Kidney (tissue), 14 donors: ENCODE data around the gene CCDC142. TPM values are rescaled to one million over a fixed set of nuclear protein-coding genes. Genes with fewer than 3 reads are reported as not detected.

Experiments used
- DNase-seq, 5 donors: peaks; one replicate each; pipeline ENCODE4 v3.0.0-alpha.2; 2013 to 2020
- FAIRE-seq: peaks from 2 replicates; lab custom pipeline; 2012; peaks lifted over from hg19 to GRCh38; lab: Jason Lieb, UNC
- H3K27ac ChIP-seq, 2 donors: one replicate each; pipeline ENCODE4 v1.7.0; 2013; ENCODE audit warnings: low read depth in 2 of 2, low read length in 2 of 2, inconsistent platforms in 1 of 2
- H3K27me3 ChIP-seq: one replicate; pipeline ENCODE4 v1.7.1; 2013; ENCODE audit warnings: low read length, inconsistent platforms; ENCODE audit not compliant: control insufficient read depth, insufficient read depth
- H3K36me3 ChIP-seq, 3 donors: one replicate each; pipeline versions ENCODE4 v1.7.0 to v1.7.1; 2013; ENCODE audit warnings: low read length in 3 of 3, control low read depth in 1 of 3, inconsistent platforms in 1 of 3; ENCODE audit not compliant: insufficient read depth in 3 of 3, control insufficient read depth in 2 of 3
- H3K4me1 ChIP-seq, 3 donors: one replicate each; pipeline versions ENCODE4 v1.7.0 to v1.7.1; 2013; ENCODE audit warnings: low read length in 3 of 3, inconsistent platforms in 1 of 3, low read depth in 1 of 3; ENCODE audit not compliant: control insufficient read depth in 2 of 3, insufficient read depth in 2 of 3
- H3K4me3 ChIP-seq, 3 donors: one replicate each; pipeline versions ENCODE4 v1.7.0 to v1.8.1; 2013; ENCODE audit warnings: low read length in 3 of 3, control low read depth in 1 of 3, inconsistent platforms in 1 of 3
- H3K9ac ChIP-seq, 3 donors: one replicate each; pipeline versions ENCODE4 v1.7.0 to v1.7.1; 2013; ENCODE audit warnings: low read length in 3 of 3, control low read depth in 1 of 3, inconsistent platforms in 1 of 3
- H3K9me3 ChIP-seq, 3 donors: one replicate each; pipeline versions ENCODE4 v1.7.0 to v1.7.1; 2013; ENCODE audit warnings: low read length in 3 of 3, control low read depth in 1 of 3, inconsistent platforms in 1 of 3; ENCODE audit not compliant: control insufficient read depth in 2 of 3, insufficient read depth in 1 of 3
- CTCF ChIP-seq: IDR thresholded peaks from 3 replicates; pipeline ENCODE4 v1.5.1; 2012; ENCODE audit warnings: mild to moderate bottlenecking, moderate library complexity, borderline replicate concordance; ENCODE audit not compliant: insufficient read depth; ENCODE audit errors: extremely low read depth
- intact Hi-C: fragments of 100-400 bp; cut with DNase I; formaldehyde crosslinking; loops from one replicate; pipeline ENCODE4 v1.11.1; 2022
- polyA plus RNA-seq: library from polyadenylated mRNA; stranded (reverse); fragments of 350-450 nt; fragmentation: Illumina TruSeq; extraction: RNeasy Lipid Tissue Mini Kit (QIAGEN cat#74804); gene quantifications from one replicate; pipeline ENCODE4 v1.2.3, GENCODE V29; 2014; ENCODE audit warnings: low read depth, low replicate concordance; ENCODE audit not compliant: insufficient read depth
- total RNA-seq: library from RNA; stranded (reverse); fragmentation: NEBNext Ultra II Directional; extraction: Animal tissue kit (Norgen Biotek cat#: 25700); gene quantifications from one replicate; pipeline ENCODE4 v1.2.1, GENCODE V29; 2021
- donor health status: control.
- donor health status: control.
- donor health status: control.
- donor health status: control.
- donor health status: control.
- donor health status: DM: yes; HTN: yes; CAD: no.
- donor health status: Normal renal cell carcinoma (clear cell type).

The CCDC142 gene
- total and polyA plus RNA-seq, 2 donors from 2014 or later: 2.8 to 23.1 TPM

GRCh38 chr2:74503506-74504475 lies 21.0 kb upstream of the CCDC142 start:
- H3K27me3 ChIP-seq: peaks cover 9% of the 10 kb centered on the region
- peaks cover 3 to 17% (median 8%) of the 10 kb centered on the region in 3 donors for H3K36me3 ChIP-seq
- H3K4me1 ChIP-seq: peaks cover 0 to 25% (median 14%) of the 10 kb centered on the region in 3 donors
- no peaks in the 10 kb centered on the region for H3K9me3 ChIP-seq
- peak overlapping the region; percentile 4 to 89 (median 83) for H3K4me3 ChIP-seq
- peak overlapping the region in 2 of 3 donors; percentile 12 to 34 for H3K9ac ChIP-seq
- H3K27ac ChIP-seq: peak overlapping the region; percentile 70 to 87
- intact Hi-C loops: no loop called here
- FAIRE-seq (no peak), DNase-seq (peak in 3 of 5 donors; percentile 14 to 64 (median 20))
- no peak for TF ChIP-seq CTCF

DNA sequence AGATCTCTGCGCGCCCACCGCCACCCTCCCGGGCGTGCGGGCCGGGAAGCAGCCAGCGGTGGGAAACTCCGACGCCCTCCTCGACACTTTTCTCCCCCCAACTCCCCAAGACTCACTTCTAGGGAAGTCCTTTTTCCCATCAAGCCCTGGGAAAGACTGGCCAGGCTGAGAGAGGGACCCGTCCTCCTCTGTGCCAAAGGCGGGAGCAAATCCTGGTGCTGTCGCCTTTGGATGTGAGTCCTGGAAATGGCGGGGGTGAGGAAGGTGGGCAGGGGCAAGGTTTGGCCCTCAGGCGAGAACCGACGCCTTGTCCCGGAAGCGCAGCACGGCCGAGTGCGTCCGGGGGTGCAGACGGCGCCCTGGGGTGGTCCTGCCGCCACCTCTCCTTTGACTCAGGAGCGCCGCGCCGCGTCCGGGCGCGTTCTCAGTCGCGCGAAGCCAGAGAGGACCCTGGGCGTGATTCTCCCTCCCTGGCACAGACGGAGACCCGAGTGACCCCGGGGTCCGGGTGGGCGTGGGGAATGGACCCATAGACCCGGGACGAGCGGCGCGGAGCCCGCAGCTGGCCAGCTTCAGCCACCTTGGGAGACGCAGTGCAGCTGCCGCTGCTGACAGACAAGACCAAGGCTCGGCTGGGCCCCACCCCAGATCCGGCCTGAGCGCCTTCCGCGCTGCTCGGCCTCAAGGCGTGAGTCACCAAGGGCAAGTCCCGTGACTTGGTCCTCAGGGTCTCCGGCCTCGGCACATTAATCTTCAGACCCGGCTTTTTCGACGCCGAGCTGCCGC lies 20.1 kb upstream of the CCDC142 start:
- intact Hi-C loops: no loop called here
- TF ChIP-seq CTCF: no peak
- H3K36me3 ChIP-seq: peaks cover 3 to 17% (median 8%) of the 10 kb centered on the region in 3 donors
- no peaks in the 10 kb centered on the region for H3K9me3 ChIP-seq
- peak overlapping the region in 2 of 3 donors; percentile 64 to 75 for H3K9ac ChIP-seq
- FAIRE-seq (no peak), DNase-seq (peak; percentile 76 to 96 (median 89))
- H3K4me1 ChIP-seq: peaks cover 0 to 32% (median 22%) of the 10 kb centered on the region in 3 donors
- peaks cover 9% of the 10 kb centered on the region for H3K27me3 ChIP-seq
- H3K27ac ChIP-seq: peak overlapping the region; percentile 86 to 87
- peak overlapping the region; percentile 20 to 89 (median 83) for H3K4me3 ChIP-seq

DNA sequence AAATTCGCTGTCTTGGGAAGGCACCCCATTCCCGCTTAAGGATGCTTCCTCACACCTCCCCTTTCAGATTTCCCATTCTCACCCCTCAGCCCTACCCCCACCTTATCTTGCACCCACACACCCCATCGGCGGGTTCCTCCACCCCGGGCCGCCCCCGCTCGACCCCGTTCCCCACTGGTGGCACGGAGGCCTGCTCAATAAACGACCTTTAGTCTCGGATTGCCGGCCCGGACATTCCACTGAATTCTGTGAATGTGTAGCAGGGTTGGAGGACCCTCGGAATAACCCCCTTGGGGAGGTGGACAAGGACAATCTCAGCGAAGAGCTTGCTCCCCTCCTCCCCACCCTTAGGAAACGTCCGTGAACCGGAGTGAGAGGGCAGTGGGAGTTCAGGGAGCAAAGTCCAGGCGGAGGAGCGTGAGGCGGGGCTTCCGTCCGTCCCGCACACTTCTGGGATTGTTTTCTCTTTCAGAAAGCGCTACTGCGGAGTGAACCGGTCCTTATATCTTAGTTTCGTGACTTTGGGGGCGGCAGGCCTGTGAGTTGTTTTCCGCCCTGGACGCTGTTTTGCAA lies 19.4 kb upstream of the CCDC142 start:
- intact Hi-C loops: no loop called here
- peaks cover 10% of the 10 kb centered on the region for H3K27me3 ChIP-seq

More for the DNA sequence above, 19.4 kb upstream of the CCDC142 start:
- TF ChIP-seq CTCF: no peak
- Histone ChIP-seq H3K27ac (peak overlapping the region; percentile 86 to 87), H3K4me3 (peak overlapping the region; percentile 41 to 89 (median 83)), H3K9ac (peak overlapping the region in 1 of 3 donors; percentile 75), H3K36me3 (peaks cover 3 to 17% (median 8%) of the 10 kb centered on the region in 3 donors), H3K9me3 (no peaks in the 10 kb centered on the region), H3K4me1 (peaks cover 0 to 35% (median 22%) of the 10 kb centered on the region in 3 donors)
- DNase-seq (peak; percentile 45 to 76 (median 72)), FAIRE-seq (no peak)
